Ascending aorta (tissue), 2 donors: ENCODE results near the gene TSPAN18. TPM values are rescaled to one million over a fixed set of nuclear protein-coding genes. Genes with fewer than 3 reads are reported as not detected.

ENCODE experiments used
- DNase-seq, 2 donors: peaks; one replicate each; pipeline ENCODE4 v3.0.0-alpha.2; 2019; ENCODE audit warnings: low spot score in 2 of 2
- H3K27ac ChIP-seq, 2 donors: fragments of 200-600 bp; sonication (generic); one replicate each; pipeline ENCODE4 v1.5.1; 2016 to 2017; ENCODE audit warnings: mild to moderate bottlenecking in 1 of 2
- H3K27me3 ChIP-seq: fragments of 200-600 bp; sonication (generic); one replicate; pipeline ENCODE4 v1.5.1; 2017
- H3K36me3 ChIP-seq, 2 donors: fragments of 200-600 bp; sonication (generic); one replicate each; pipeline ENCODE4 v1.5.1; 2016
- H3K4me1 ChIP-seq, 2 donors: fragments of 200-600 bp; sonication (generic); one replicate each; pipeline ENCODE4 v1.5.1; 2016 to 2017; ENCODE audit warnings: mild to moderate bottlenecking in 1 of 2
- H3K4me3 ChIP-seq, 2 donors: fragments of 200-600 bp; sonication (generic); one replicate each; pipeline ENCODE4 v1.5.1; 2016 to 2017; ENCODE audit warnings: mild to moderate bottlenecking in 1 of 2
- H3K9me3 ChIP-seq, 2 donors: fragments of 200-600 bp; sonication (generic); one replicate each; pipeline ENCODE4 v1.5.1; 2016
- intact Hi-C: fragments of 100-400 bp; cut with DNase I; formaldehyde crosslinking; loops from one replicate; pipeline ENCODE4 v1.15.1; 2023
- total RNA-seq: library from RNA; depleted of rRNA; stranded (reverse); fragments of >200 nt; gene quantifications from one replicate; pipeline ENCODE4 v1.1.0, GENCODE V29; 2016
- TF ChIP-seq, protein P1 (sequence below), 3 experiments: fragments of 200-600 bp in 2 of 3; fragments of 450-650 bp in 1 of 3; sonication (generic) in 2 of 3; IDR thresholded peaks; one replicate each; pipeline ENCODE4 v1.5.1; 2016 to 2019; ENCODE audit warnings: antibody characterized with exemption in 3 of 3, mild to moderate bottlenecking in 1 of 3, moderate library complexity in 1 of 3

The TSPAN18 gene
- total RNA-seq, 1 donor from 2014 or later, result 21.3 TPM

- TF ChIP-seq, protein P1, sequence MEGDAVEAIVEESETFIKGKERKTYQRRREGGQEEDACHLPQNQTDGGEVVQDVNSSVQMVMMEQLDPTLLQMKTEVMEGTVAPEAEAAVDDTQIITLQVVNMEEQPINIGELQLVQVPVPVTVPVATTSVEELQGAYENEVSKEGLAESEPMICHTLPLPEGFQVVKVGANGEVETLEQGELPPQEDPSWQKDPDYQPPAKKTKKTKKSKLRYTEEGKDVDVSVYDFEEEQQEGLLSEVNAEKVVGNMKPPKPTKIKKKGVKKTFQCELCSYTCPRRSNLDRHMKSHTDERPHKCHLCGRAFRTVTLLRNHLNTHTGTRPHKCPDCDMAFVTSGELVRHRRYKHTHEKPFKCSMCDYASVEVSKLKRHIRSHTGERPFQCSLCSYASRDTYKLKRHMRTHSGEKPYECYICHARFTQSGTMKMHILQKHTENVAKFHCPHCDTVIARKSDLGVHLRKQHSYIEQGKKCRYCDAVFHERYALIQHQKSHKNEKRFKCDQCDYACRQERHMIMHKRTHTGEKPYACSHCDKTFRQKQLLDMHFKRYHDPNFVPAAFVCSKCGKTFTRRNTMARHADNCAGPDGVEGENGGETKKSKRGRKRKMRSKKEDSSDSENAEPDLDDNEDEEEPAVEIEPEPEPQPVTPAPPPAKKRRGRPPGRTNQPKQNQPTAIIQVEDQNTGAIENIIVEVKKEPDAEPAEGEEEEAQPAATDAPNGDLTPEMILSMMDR (IDR thresholded peaks at IDR 0.05), result no peak
- H3K4me3 ChIP-seq, result no peak overlapping the region
- no peaks in the 10 kb centered on the region for H3K9me3 ChIP-seq
- intact Hi-C loops, result no loop called here
- no peaks in the 10 kb centered on the region for H3K36me3 ChIP-seq
- H3K27me3 ChIP-seq, result no peaks in the 10 kb centered on the region
- H3K27ac ChIP-seq, result no peak overlapping the region
- DNase-seq, result no peak
- H3K4me1 ChIP-seq, result no peaks in the 10 kb centered on the region
Measured at GRCh38 chr11:44846852-44847251, 120.1 kb downstream of the TSPAN18 start.

GRCh38 chr11:44847316-44847715 is 120.6 kb downstream of the TSPAN18 start:
- Histone ChIP-seq H3K27ac (no peak overlapping the region), H3K4me3 (no peak overlapping the region), H3K9me3 (no peaks in the 10 kb centered on the region), H3K27me3 (no peaks in the 10 kb centered on the region), H3K36me3 (no peaks in the 10 kb centered on the region), H3K4me1 (no peaks in the 10 kb centered on the region)
- TF ChIP-seq, protein P1 (IDR thresholded peaks at IDR 0.05), result no peak
- no peak for DNase-seq
- intact Hi-C loops, result no loop called here

DNA sequence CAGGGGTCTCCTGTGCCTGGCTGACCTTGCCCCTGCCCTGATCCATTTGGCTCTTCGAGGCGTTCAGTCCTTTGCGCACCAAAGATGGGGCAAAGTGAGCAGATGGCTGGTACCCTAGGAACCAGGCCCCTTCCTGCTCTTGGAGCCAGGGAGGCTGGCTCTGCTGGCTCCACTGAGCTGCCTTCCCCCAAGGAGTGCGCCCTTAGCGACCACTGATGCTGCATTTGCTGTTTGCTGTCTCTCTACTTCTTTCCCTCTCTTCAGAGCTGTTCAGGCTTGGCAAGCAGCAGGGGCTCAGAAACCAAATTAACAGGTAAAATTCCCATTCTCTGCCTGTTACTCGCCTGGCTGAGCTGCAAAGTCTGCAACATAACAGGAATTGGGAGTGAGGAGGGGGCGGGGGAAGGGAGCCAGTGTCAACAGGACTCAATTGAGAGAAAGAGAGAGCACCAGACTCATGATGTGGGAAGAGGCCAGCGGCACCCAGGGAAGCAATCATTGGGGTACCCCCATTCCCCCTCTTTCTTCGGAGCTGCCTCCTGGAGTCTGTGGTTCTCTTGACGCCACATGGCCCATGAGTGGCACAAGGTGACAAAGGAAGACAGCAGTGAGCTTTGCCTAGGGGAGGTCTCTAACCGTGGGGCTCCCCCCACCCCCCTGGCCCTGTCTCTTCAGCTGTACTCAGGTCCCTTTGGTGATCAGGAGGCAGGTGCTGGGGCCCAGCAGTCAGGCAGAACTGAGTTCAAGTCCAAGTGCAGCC is 121.6 kb downstream of the TSPAN18 start:
- Histone ChIP-seq H3K27ac (no peak overlapping the region), H3K9me3 (no peaks in the 10 kb centered on the region), H3K4me3 (no peak overlapping the region), H3K36me3 (no peaks in the 10 kb centered on the region), H3K4me1 (no peaks in the 10 kb centered on the region), H3K27me3 (no peaks in the 10 kb centered on the region)
- no peak for DNase-seq
- TF ChIP-seq, protein P1 (IDR thresholded peaks at IDR 0.05), result no peak
- intact Hi-C loops, result no loop called here

- no peak overlapping the region for H3K4me3 ChIP-seq
- TF ChIP-seq, protein P1 (IDR thresholded peaks at IDR 0.05), result no peak
- no peaks in the 10 kb centered on the region for H3K27me3 ChIP-seq
- no peaks in the 10 kb centered on the region for H3K36me3 ChIP-seq
- intact Hi-C loops, result no loop called here
- no peaks in the 10 kb centered on the region for H3K9me3 ChIP-seq
- no peaks in the 10 kb centered on the region for H3K4me1 ChIP-seq
- DNase-seq, result no peak
- no peak overlapping the region for H3K27ac ChIP-seq
Measured at GRCh38 chr11:44848963-44849350, 122.2 kb downstream of the TSPAN18 start.

GRCh38 chr11:44849424-44849823 is 122.7 kb downstream of the TSPAN18 start:
- no peaks in the 10 kb centered on the region for H3K9me3 ChIP-seq
- no peaks in the 10 kb centered on the region for H3K27me3 ChIP-seq
- no peak overlapping the region for H3K27ac ChIP-seq
- intact Hi-C loops, result no loop called here
- no peaks in the 10 kb centered on the region for H3K36me3 ChIP-seq
- H3K4me3 ChIP-seq, result no peak overlapping the region
- no peak for DNase-seq
- no peaks in the 10 kb centered on the region for H3K4me1 ChIP-seq
- TF ChIP-seq, protein P1 (IDR thresholded peaks at IDR 0.05), result no peak
